H1 (cell line): ENCODE results near the gene SLC1A5. TPM values are rescaled to one million over a fixed set of nuclear protein-coding genes. Genes with fewer than 3 reads are reported as not detected.

Experiments
- BRCA1 ChIP-seq: IDR thresholded peaks from 2 replicates; pipeline ENCODE4 v1.6.1; 2012; ENCODE audit warnings: low read depth, low read length, improper control_type of control experiment
- CHD2 ChIP-seq: IDR thresholded peaks from 2 replicates; pipeline ENCODE4 v1.6.1; 2012; ENCODE audit warnings: low read length, improper control_type of control experiment
- EZH2 ChIP-seq: fragments of 200-600 bp; sonication (generic); IDR thresholded peaks from 2 replicates; pipeline ENCODE4 v1.7.1; 2012; ENCODE audit warnings: low read depth, mild to moderate bottlenecking, moderate library complexity, low read length, inconsistent platforms; ENCODE audit not compliant: severe bottlenecking
- KDM5A ChIP-seq: fragments of 200-600 bp; IDR thresholded peaks from 2 replicates; pipeline ENCODE4 v1.7.1; 2012; ENCODE audit warnings: mild to moderate bottlenecking, low read length, inconsistent platforms, mixed read lengths
- MAFK ChIP-seq: IDR thresholded peaks from 2 replicates; pipeline ENCODE4 v1.6.1; 2012; ENCODE audit warnings: low read depth, mild to moderate bottlenecking, improper control_type of control experiment, low read length
- MAX ChIP-seq: IDR thresholded peaks from 2 replicates; pipeline ENCODE4 v1.6.1; 2012; ENCODE audit warnings: inconsistent platforms
- NRF1 ChIP-seq: IDR thresholded peaks from 2 replicates; pipeline ENCODE4 v1.6.1; 2011; ENCODE audit warnings: mild to moderate bottlenecking, low read depth, low read length, improper control_type of control experiment
- RAD21 ChIP-seq, 2 experiments: IDR thresholded peaks in 1 of 2; conservative IDR thresholded peaks in 1 of 2; 2 replicates each; pipeline ENCODE4 v1.6.1; 2011; ENCODE audit warnings: low read depth in 2 of 2, low read length in 2 of 2, improper control_type of control experiment in 1 of 2, inconsistent platforms in 1 of 2, mild to moderate bottlenecking in 1 of 2, moderate library complexity in 1 of 2
- SAP30 ChIP-seq: fragments of 300-600 bp; sonication (generic); IDR thresholded peaks from 2 replicates; pipeline ENCODE4 v1.7.1; 2012; ENCODE audit warnings: low read length, moderate library complexity, mild to moderate bottlenecking, inconsistent platforms; ENCODE audit not compliant: insufficient read depth, insufficient replicate concordance
- SIN3A ChIP-seq, 2 experiments: IDR thresholded peaks in 1 of 2; conservative IDR thresholded peaks in 1 of 2; 2 replicates each; pipeline ENCODE4 v1.6.1; 2011 to 2012; ENCODE audit warnings: low read length in 2 of 2, improper control_type of control experiment in 1 of 2, low read depth in 1 of 2, mild to moderate bottlenecking in 1 of 2
- SP1 ChIP-seq: IDR thresholded peaks from 2 replicates; pipeline ENCODE4 v1.6.1; 2011; ENCODE audit warnings: low read depth, low read length
- ZNF274 ChIP-seq: IDR thresholded peaks from 2 replicates; pipeline ENCODE4 v1.7.0; 2012; ENCODE audit warnings: low read length, borderline replicate concordance; ENCODE audit errors: extremely low read depth
- polyA plus RNA-seq, 7 experiments: library from polyadenylated mRNA; depleted of rRNA in 3 of 7; stranded (reverse) in 5 of 7; unstranded in 2 of 7; fragments of >200 nt in 5 of 7; fragments of 200-250 nt in 2 of 7; gene quantifications; 1 replicate in 5 of 7; 2 replicates in 1 of 7; 4 replicates in 1 of 7; pipeline versions ENCODE4 v1.2.1 to v1.2.3, GENCODE V29; 2011 to 2013; ENCODE audit warnings: missing spikeins in 2 of 7, mixed read lengths in 2 of 7
- total RNA-seq: library from RNA; stranded (reverse); fragmentation: NEBNext Ultra II Directional; extraction: Animal tissue kit (Norgen Biotek cat#: 25700); gene quantifications from 2 replicates; pipeline ENCODE4 v1.2.1, GENCODE V29; 2021

The SLC1A5 gene
- total and polyA plus RNA-seq, 2 of the 8 experiments (the other 6 are each of a cell fraction or from before 2014, with no cell fraction given) = 291 to 351 TPM

- TF ChIP-seq SIN3A (conservative IDR thresholded peaks at IDR 0.05 in 1 of 2, IDR thresholded peaks at IDR 0.05 in 1 of 2; ENCODE audit: low read depth in 1 of 2, low read length in 2 of 2) = no peak
- no peak for TF ChIP-seq BRCA1
- no peak for TF ChIP-seq MAFK
- TF ChIP-seq SAP30 = no peak
- TF ChIP-seq ZNF274 = no peak
- no peak for TF ChIP-seq KDM5A
- no peak for TF ChIP-seq SP1
- TF ChIP-seq MAX = no peak
- TF ChIP-seq EZH2 = no peak
- no peak for TF ChIP-seq CHD2
- no peak for TF ChIP-seq NRF1
- peak; percentile 45 to 53 for TF ChIP-seq RAD21 (IDR thresholded peaks at IDR 0.05 in 1 of 2, conservative IDR thresholded peaks at IDR 0.05 in 1 of 2; ENCODE audit: low read depth in 2 of 2, low read length in 2 of 2)
Observed at GRCh38 chr19:46753420-46754155, 34.8 kb downstream of the SLC1A5 start (continued).
